IMR-90 (cell line): Measurements from ENCODE around the gene DMP1. TPM values are rescaled to one million over a fixed set of nuclear protein-coding genes. Genes with fewer than 3 reads are reported as not detected.

Experiments used
- ATAC-seq: fragments of 200-7000 bp; cut with Tn5 transposase; 2 replicates; pipeline ENCODE4 v1.9.1; 2020; ENCODE audit warnings: low read depth, mild to moderate bottlenecking, moderate library complexity
- BruUV-seq: library from RNA; stranded (reverse); fragments of 400-500 nt; replicated peaks from 2 replicates; lab custom pipeline; 2021; lab: Mats Ljungman, UMichigan
- CTCF ChIA-PET: fragments of 300-600 bp; formaldehyde crosslinking; extraction: SDS; loops from one replicate; lab custom pipeline; 2021; ENCODE audit warnings: antibody characterized with exemption; lab: Yijun Ruan, JAX
- POLR2A ChIA-PET: fragments of 300-600 bp; sonication (Branson Sonifier 250); formaldehyde crosslinking; loops from one replicate; lab custom pipeline; 2022; ENCODE audit warnings: antibody characterized with exemption; ENCODE audit not compliant: unreplicated experiment; lab: Charles Lee
- DNase-seq: peaks from one replicate; pipeline ENCODE4 v3.0.0; 2013
- H2AFZ ChIP-seq: replicated peaks from 2 replicates; pipeline ENCODE3; 2013; ENCODE audit warnings: low read length, mild to moderate bottlenecking; ENCODE audit not compliant: poor library complexity
- H2AK5ac ChIP-seq: 2 replicates; pipeline ENCODE4 v1.6.1; 2013; ENCODE audit warnings: low read depth, low read length, inconsistent platforms
- H2AK9ac ChIP-seq: replicated peaks from 2 replicates; pipeline ENCODE3; 2013; ENCODE audit warnings: mild to moderate bottlenecking, low read depth, low read length, moderate library complexity; ENCODE audit not compliant: poor library complexity
- H2BK120ac ChIP-seq: 2 replicates; pipeline ENCODE4 v1.6.1; 2013; ENCODE audit warnings: low read depth, low read length, inconsistent platforms
- H2BK15ac ChIP-seq: 3 replicates; pipeline ENCODE4 v1.6.1; 2013; ENCODE audit warnings: low read depth, low read length, inconsistent platforms
- H2BK20ac ChIP-seq: 2 replicates; pipeline ENCODE4 v1.6.1; 2013; ENCODE audit warnings: low read depth, mild to moderate bottlenecking, inconsistent platforms, low read length, moderate library complexity
- H2BK5ac ChIP-seq: 2 replicates; pipeline ENCODE4 v1.6.1; 2013; ENCODE audit warnings: mild to moderate bottlenecking, low read depth, low read length, inconsistent platforms; ENCODE audit not compliant: poor library complexity, severe bottlenecking
- H3K14ac ChIP-seq: replicated peaks from 2 replicates; pipeline ENCODE4 v1.6.1; 2013; ENCODE audit warnings: low read depth, low read length, inconsistent platforms
- H3K18ac ChIP-seq: 2 replicates; pipeline ENCODE4 v1.6.1; 2013; ENCODE audit warnings: low read depth, low read length, control low read depth
- H3K23ac ChIP-seq: 2 replicates; pipeline ENCODE4 v1.6.1; 2013; ENCODE audit warnings: low read depth, low read length, inconsistent platforms
- H3K27ac ChIP-seq: 2 replicates; pipeline ENCODE4 v1.5.1; 2013; ENCODE audit warnings: mild to moderate bottlenecking, control low read depth, low read length; ENCODE audit not compliant: insufficient read depth
- H3K27me3 ChIP-seq: 2 replicates; pipeline ENCODE4 v1.6.1; 2013; ENCODE audit warnings: low read length; ENCODE audit not compliant: control insufficient read depth, insufficient read depth
- H3K36me3 ChIP-seq: 2 replicates; pipeline ENCODE4 v1.6.1; 2013; ENCODE audit warnings: low read length, mixed read lengths; ENCODE audit not compliant: control insufficient read depth, insufficient read depth
- H3K4ac ChIP-seq: 2 replicates; pipeline ENCODE4 v1.6.1; 2013; ENCODE audit warnings: low read depth, low read length, inconsistent platforms
- H3K4me1 ChIP-seq: 2 replicates; pipeline ENCODE4 v1.6.1; 2013; ENCODE audit warnings: low read length, mixed read lengths; ENCODE audit not compliant: control insufficient read depth, insufficient read depth
- H3K4me2 ChIP-seq: 2 replicates; pipeline ENCODE4 v1.6.1; 2013; ENCODE audit warnings: low read depth, mild to moderate bottlenecking, control low read depth, low read length, moderate library complexity
- H3K4me3 ChIP-seq: 2 replicates; pipeline ENCODE4 v1.5.1; 2013; ENCODE audit warnings: low read depth, mild to moderate bottlenecking, control low read depth, low read length, moderate library complexity; ENCODE audit not compliant: insufficient read depth
- H3K56ac ChIP-seq: 2 replicates; pipeline ENCODE4 v1.6.1; 2013; ENCODE audit warnings: low read length, inconsistent platforms; ENCODE audit not compliant: insufficient read depth; ENCODE audit errors: extremely low read depth
- H3K79me1 ChIP-seq, 2 experiments: 2 replicates each; pipeline ENCODE4 v1.6.1; 2013; ENCODE audit warnings: low read length in 2 of 2, inconsistent platforms in 1 of 2, low read depth in 1 of 2
- H3K9ac ChIP-seq: 2 replicates; pipeline ENCODE4 v1.6.1; 2013; ENCODE audit warnings: low read depth, low read length, control low read depth
- H3K9me1 ChIP-seq: 2 replicates; pipeline ENCODE4 v1.6.1; 2013; ENCODE audit warnings: low read length, inconsistent platforms; ENCODE audit not compliant: insufficient read depth
- H3K9me3 ChIP-seq: 2 replicates; pipeline ENCODE4 v1.6.1; 2013; ENCODE audit warnings: low read length; ENCODE audit not compliant: control insufficient read depth, insufficient read depth
- H4K20me1 ChIP-seq: 2 replicates; pipeline ENCODE4 v1.6.1; 2013; ENCODE audit warnings: low read length, inconsistent platforms; ENCODE audit not compliant: insufficient read depth
- H4K5ac ChIP-seq: 2 replicates; pipeline ENCODE4 v1.6.1; 2013; ENCODE audit warnings: mild to moderate bottlenecking, low read depth, low read length, control low read depth
- H4K8ac ChIP-seq, 2 experiments: 2 replicates each; pipeline ENCODE4 v1.6.1; 2013; ENCODE audit warnings: low read depth in 2 of 2, low read length in 2 of 2, control low read depth in 1 of 2, inconsistent platforms in 1 of 2
- H4K91ac ChIP-seq: 2 replicates; pipeline ENCODE4 v1.6.1; 2013; ENCODE audit warnings: low read depth, low read length, inconsistent platforms; ENCODE audit not compliant: insufficient read depth
- BHLHE40 ChIP-seq: fragments of 150-350 bp; IDR thresholded peaks from 2 replicates; pipeline ENCODE4 v1.6.1; 2016; ENCODE audit warnings: mild to moderate bottlenecking, low read depth, low read length
- CHD1 ChIP-seq: IDR thresholded peaks from 2 replicates; pipeline ENCODE4 v1.6.1; 2012; ENCODE audit warnings: low read depth, low read length, improper control_type of control experiment
- FOS ChIP-seq: fragments of 150-350 bp; IDR thresholded peaks from 2 replicates; pipeline ENCODE4 v1.6.1; 2016; ENCODE audit warnings: low read depth, low read length
- MAFK ChIP-seq: IDR thresholded peaks from 2 replicates; pipeline ENCODE4 v1.6.1; 2012; ENCODE audit warnings: low read depth, low read length, improper control_type of control experiment
- MAZ ChIP-seq: IDR thresholded peaks from 2 replicates; pipeline ENCODE4 v1.6.1; 2012; ENCODE audit warnings: low read depth, mild to moderate bottlenecking, low read length, improper control_type of control experiment, moderate library complexity, borderline replicate concordance
- MXI1 ChIP-seq: IDR thresholded peaks from 2 replicates; pipeline ENCODE4 v1.6.1; 2012; ENCODE audit warnings: low read depth, mild to moderate bottlenecking, low read length, moderate library complexity, borderline replicate concordance
- NFE2L2 ChIP-seq: fragments of 150-350 bp; IDR thresholded peaks from 2 replicates; pipeline ENCODE4 v1.6.1; 2016; ENCODE audit warnings: low read depth, mild to moderate bottlenecking, low read length
- POLR2A ChIP-seq: IDR thresholded peaks from 2 replicates; pipeline ENCODE4 v1.6.1; 2012; ENCODE audit warnings: mild to moderate bottlenecking, low read depth, low read length
- RAD21 ChIP-seq: IDR thresholded peaks from 2 replicates; pipeline ENCODE4 v1.6.1; 2012; ENCODE audit warnings: low read length, improper control_type of control experiment
- RCOR1 ChIP-seq: IDR thresholded peaks from 2 replicates; pipeline ENCODE4 v1.6.1; 2012; ENCODE audit warnings: mild to moderate bottlenecking, low read length, improper control_type of control experiment; ENCODE audit not compliant: insufficient replicate concordance
- RFX5 ChIP-seq: IDR thresholded peaks from 2 replicates; pipeline ENCODE4 v1.8.0; 2012; ENCODE audit warnings: low read depth, mild to moderate bottlenecking, low read length, moderate library complexity
- SMC3 ChIP-seq: fragments of 150-350 bp; IDR thresholded peaks from 2 replicates; pipeline ENCODE4 v1.6.1; 2016; ENCODE audit warnings: low read depth, mild to moderate bottlenecking, antibody characterized with exemption, low read length, moderate library complexity
- WGBS, 2 experiments: methylation state at CpG; one replicate each; pipeline versions ENCODE4 v1.1.5 to v1.1.7; 2013; ENCODE audit warnings: missing lambda C conversion rate in 2 of 2; ENCODE audit not compliant: insufficient read length in 1 of 2; ENCODE audit errors: extremely low coverage in 2 of 2; 5-methylcytosine and 5-hydroxymethylcytosine counted together
- dilution Hi-C: fragments of 300-500 bp; cut with HindIII; formaldehyde crosslinking; loops from one replicate; pipeline ENCODE4 v1.14.3; 2018; ENCODE audit warnings: low sequenced_read_pairs; ENCODE audit not compliant: unreplicated experiment
- in situ Hi-C: fragments of 300-500 bp; cut with MboI; formaldehyde crosslinking; loops from 3 replicates; pipeline ENCODE4 v1.14.3; 2019; ENCODE audit warnings: low sequenced_read_pairs, inconsistent platforms, mixed read lengths
- intact Hi-C: fragments of 100-400 bp; cut with micrococcal nuclease; formaldehyde crosslinking; loops from 2 replicates; pipeline ENCODE4 v1.10.0; 2022
- polyA plus RNA-seq, 3 experiments: library from polyadenylated mRNA; depleted of rRNA; stranded (reverse); fragments of >200 nt; gene quantifications; 2 replicates each; pipeline ENCODE4 v1.2.3, GENCODE V29; 2012; ENCODE audit warnings: low replicate concordance in 1 of 3
- total RNA-seq: library from RNA; depleted of rRNA; stranded (reverse); fragments of >200 nt; gene quantifications from 2 replicates; pipeline ENCODE4 v1.2.3, GENCODE V29; 2012
- TF ChIP-seq, protein P1 (sequence below): conservative IDR thresholded peaks from 2 replicates; pipeline ENCODE4 v1.5.1; 2012; ENCODE audit warnings: mild to moderate bottlenecking, low read depth, low read length, improper control_type of control experiment
- TF ChIP-seq, protein P2 (sequence below): fragments of 150-350 bp; IDR thresholded peaks from 2 replicates; pipeline ENCODE4 v1.6.1; 2016; ENCODE audit warnings: low read depth, mild to moderate bottlenecking, low read length, moderate library complexity, borderline replicate concordance
- TF ChIP-seq, protein P3 (sequence below): fragments of 150-350 bp; IDR thresholded peaks from 2 replicates; pipeline ENCODE4 v1.6.1; 2017; ENCODE audit warnings: mild to moderate bottlenecking, antibody characterized with exemption, low read length, low read depth

Gene DMP1
- total and polyA plus RNA-seq, 2 of the 4 experiments (the other 2 are of a cell fraction) = not detected

- Histone ChIP-seq H3K79me1 (no peaks in the 10 kb centered on the region), H3K4me1 (no peaks in the 10 kb centered on the region), H3K36me3 (no peaks in the 10 kb centered on the region), H2AK5ac (no peak overlapping the region), H3K9me3 (no peaks in the 10 kb centered on the region), H4K5ac (no peak overlapping the region), H3K27me3 (no peaks in the 10 kb centered on the region), H3K18ac (no peak overlapping the region), H2BK5ac (no peak overlapping the region), H3K4ac (no peak overlapping the region), H2AK9ac (no peak overlapping the region), H3K9me1 (no peaks in the 10 kb centered on the region), H4K8ac (no peak overlapping the region), H2BK15ac (no peak overlapping the region), H3K14ac (no peak overlapping the region), H2BK20ac (no peak overlapping the region), H3K4me3 (no peak overlapping the region), H4K91ac (no peak overlapping the region), H3K4me2 (no peak overlapping the region), H3K27ac (no peak overlapping the region), H3K23ac (no peak overlapping the region), H4K20me1 (no peaks in the 10 kb centered on the region), H3K9ac (no peak overlapping the region), H2AFZ (no peak overlapping the region), H2BK120ac (no peak overlapping the region), H3K56ac (no peak overlapping the region)
- BruUV-seq = no TSS peak
- intact Hi-C loops = no loop called here
- in situ Hi-C loops = no loop called here
- POLR2A ChIA-PET = no interaction called here
- dilution Hi-C loops = no loop called here
- TF ChIP-seq MXI1 (no peak), POLR2A (no peak), SMC3 (no peak), CHD1 (no peak), NFE2L2 (no peak), RAD21 (no peak), BHLHE40 (no peak), RCOR1 (no peak), MAZ (no peak), FOS (no peak), MAFK (no peak), RFX5 (no peak)
- TF ChIP-seq, protein P1, sequence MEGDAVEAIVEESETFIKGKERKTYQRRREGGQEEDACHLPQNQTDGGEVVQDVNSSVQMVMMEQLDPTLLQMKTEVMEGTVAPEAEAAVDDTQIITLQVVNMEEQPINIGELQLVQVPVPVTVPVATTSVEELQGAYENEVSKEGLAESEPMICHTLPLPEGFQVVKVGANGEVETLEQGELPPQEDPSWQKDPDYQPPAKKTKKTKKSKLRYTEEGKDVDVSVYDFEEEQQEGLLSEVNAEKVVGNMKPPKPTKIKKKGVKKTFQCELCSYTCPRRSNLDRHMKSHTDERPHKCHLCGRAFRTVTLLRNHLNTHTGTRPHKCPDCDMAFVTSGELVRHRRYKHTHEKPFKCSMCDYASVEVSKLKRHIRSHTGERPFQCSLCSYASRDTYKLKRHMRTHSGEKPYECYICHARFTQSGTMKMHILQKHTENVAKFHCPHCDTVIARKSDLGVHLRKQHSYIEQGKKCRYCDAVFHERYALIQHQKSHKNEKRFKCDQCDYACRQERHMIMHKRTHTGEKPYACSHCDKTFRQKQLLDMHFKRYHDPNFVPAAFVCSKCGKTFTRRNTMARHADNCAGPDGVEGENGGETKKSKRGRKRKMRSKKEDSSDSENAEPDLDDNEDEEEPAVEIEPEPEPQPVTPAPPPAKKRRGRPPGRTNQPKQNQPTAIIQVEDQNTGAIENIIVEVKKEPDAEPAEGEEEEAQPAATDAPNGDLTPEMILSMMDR = no peak
- TF ChIP-seq, protein P2, sequence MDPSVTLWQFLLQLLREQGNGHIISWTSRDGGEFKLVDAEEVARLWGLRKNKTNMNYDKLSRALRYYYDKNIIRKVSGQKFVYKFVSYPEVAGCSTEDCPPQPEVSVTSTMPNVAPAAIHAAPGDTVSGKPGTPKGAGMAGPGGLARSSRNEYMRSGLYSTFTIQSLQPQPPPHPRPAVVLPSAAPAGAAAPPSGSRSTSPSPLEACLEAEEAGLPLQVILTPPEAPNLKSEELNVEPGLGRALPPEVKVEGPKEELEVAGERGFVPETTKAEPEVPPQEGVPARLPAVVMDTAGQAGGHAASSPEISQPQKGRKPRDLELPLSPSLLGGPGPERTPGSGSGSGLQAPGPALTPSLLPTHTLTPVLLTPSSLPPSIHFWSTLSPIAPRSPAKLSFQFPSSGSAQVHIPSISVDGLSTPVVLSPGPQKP = no peak
- TF ChIP-seq, protein P3, sequence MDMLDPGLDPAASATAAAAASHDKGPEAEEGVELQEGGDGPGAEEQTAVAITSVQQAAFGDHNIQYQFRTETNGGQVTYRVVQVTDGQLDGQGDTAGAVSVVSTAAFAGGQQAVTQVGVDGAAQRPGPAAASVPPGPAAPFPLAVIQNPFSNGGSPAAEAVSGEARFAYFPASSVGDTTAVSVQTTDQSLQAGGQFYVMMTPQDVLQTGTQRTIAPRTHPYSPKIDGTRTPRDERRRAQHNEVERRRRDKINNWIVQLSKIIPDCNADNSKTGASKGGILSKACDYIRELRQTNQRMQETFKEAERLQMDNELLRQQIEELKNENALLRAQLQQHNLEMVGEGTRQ = no peak
- no peak for ATAC-seq
- no peak for DNase-seq
- 66% methylated on average over 2 of the region's 2 CpGs; no CpG with 5 or more reads in 1 of the 2 experiments for WGBS, 2 experiments
- CTCF ChIA-PET = no interaction called here
These were observed 47.9 kb downstream of the DMP1 start for GRCh38 chr4:87697945-87698344.
